ENCODE measurements around the gene UPK1A.

The UPK1A gene

DNA sequence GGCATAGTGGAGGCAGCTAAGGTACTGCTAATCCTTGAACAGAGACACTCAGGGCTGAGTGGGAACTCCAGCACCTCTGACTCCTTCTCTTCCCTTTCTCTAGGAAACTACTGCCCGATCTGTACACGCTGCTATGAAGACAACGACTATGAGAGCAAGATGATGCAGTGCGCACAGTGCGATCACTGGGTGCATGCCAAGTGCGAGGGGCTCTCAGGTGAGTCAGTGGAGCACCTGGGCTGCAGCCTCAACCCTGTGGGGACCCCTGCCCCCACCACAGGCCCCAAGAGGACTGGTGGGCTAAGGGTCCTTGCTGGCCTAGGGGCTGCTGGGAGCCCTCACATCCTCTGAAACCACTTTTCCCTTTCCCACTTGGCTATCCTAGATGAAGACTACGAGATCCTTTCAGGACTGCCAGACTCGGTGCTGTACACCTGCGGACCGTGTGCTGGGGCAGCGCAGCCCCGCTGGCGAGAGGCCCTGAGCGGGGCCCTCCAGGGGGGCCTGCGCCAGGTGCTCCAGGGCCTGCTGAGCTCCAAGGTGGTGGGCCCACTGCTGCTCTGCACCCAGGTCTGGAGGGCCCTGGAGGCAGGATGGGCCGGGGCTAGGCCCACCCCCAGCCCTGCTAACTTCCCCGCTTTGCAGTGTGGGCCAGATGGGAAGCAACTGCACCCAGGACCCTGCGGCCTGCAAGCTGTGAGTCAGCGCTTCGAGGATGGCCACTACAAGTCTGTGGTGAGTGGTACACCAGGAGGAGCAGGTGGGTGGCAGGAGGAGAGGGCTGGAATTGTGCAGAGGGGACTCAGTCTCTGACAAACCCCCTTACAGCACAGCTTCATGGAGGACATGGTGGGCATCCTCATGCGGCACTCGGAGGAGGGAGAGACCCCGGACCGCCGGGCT is 61.0 kb downstream of the UPK1A start:
- DNase-seq = no peak
- H3K27ac ChIP-seq = no peak overlapping the region
- TF ChIP-seq CTCF (IDR thresholded peaks at IDR 0.05; ENCODE audit: low read depth, low read length) = no peak
- H3K9me3 ChIP-seq (ENCODE audit: severe bottlenecking) = no peaks in the 10 kb centered on the region
- no peaks in the 10 kb centered on the region for H3K27me3 ChIP-seq (ENCODE audit: insufficient read depth, low read depth, severe bottlenecking)
- no peak overlapping the region for H3K4me3 ChIP-seq (ENCODE audit: low read depth, low read length)
- H3K36me3 ChIP-seq = peaks cover 97% of the 10 kb centered on the region

All from WERI-Rb-1 (cell line).